Measurements from ENCODE around the gene CASS4. TPM values are rescaled to one million over a fixed set of nuclear protein-coding genes. Genes with fewer than 3 reads are reported as not detected.
"Not testable (repeated sequence)": the region's sequence is repeated elsewhere in the genome, so short reads cannot be mapped to it uniquely, and the experiment has no call there.

CASS4 gene
- total RNA-seq, 2 donors from 2014 or later, result 0.52 TPM; not detected in 1

- Histone ChIP-seq H3K4me3 (no peak overlapping the region), H3K9me3 (no peaks in the 10 kb centered on the region), H3K4me1 (peaks cover 19% of the 10 kb centered on the region), H3K36me3 (replicated peaks in 1 of 2; ENCODE audit: insufficient read depth in 1 of 2, low read depth in 2 of 2) (peaks cover 0 to 36% of the 10 kb centered on the region in 2 donors), H3K27ac (no peak overlapping the region), H3K27me3 (no peaks in the 10 kb centered on the region)
- intact Hi-C loops (cut with DNase I), result no loop called here
- DNase-seq (no peak), ATAC-seq (no peak)
- TF ChIP-seq POLR2A (IDR thresholded peaks at IDR 0.05) (no peak), CTCF (IDR thresholded peaks at IDR 0.05) (no peak)
- 84 to 86% methylated on average over 4 of the region's 4 CpGs for WGBS, 2 donors
These were observed 16.9 kb upstream of the CASS4 start for GRCh38 chr20:56395166-56395565.

GRCh38 chr20:56400001-56400640 lies 11.9 kb upstream of the CASS4 start:
- Histone ChIP-seq H3K9me3 (no peaks in the 10 kb centered on the region), H3K27ac (no peak overlapping the region), H3K36me3 (replicated peaks in 1 of 2; ENCODE audit: insufficient read depth in 1 of 2, low read depth in 2 of 2) (peaks cover 0 to 58% of the 10 kb centered on the region in 2 donors), H3K27me3 (no peaks in the 10 kb centered on the region), H3K4me3 (no peak overlapping the region), H3K4me1 (no peaks in the 10 kb centered on the region)
- intact Hi-C loops (cut with DNase I), result no loop called here
- peak in 6 of 7 experiments; percentile 45 to 72 (median 54) for TF ChIP-seq CTCF (IDR thresholded peaks at IDR 0.05)
- no peak for TF ChIP-seq POLR2A (IDR thresholded peaks at IDR 0.05)
- DNase-seq (peak; percentile 24 to 67 (median 51)), ATAC-seq (peak; percentile 38)

GRCh38 chr20:56403465-56403864 lies 8.6 kb upstream of the CASS4 start:
- Histone ChIP-seq H3K9me3 (no peaks in the 10 kb centered on the region), H3K27ac (no peak overlapping the region), H3K4me3 (no peak overlapping the region), H3K4me1 (no peaks in the 10 kb centered on the region), H3K36me3 (replicated peaks in 1 of 2; ENCODE audit: insufficient read depth in 1 of 2, low read depth in 2 of 2) (peaks cover 0 to 46% of the 10 kb centered on the region in 2 donors), H3K27me3 (no peaks in the 10 kb centered on the region)
- WGBS, 2 donors, result 93 to 95% methylated on average over 26 of the region's 26 CpGs
- no peak for DNase-seq
- intact Hi-C loops (cut with DNase I), result no loop called here
- TF ChIP-seq CTCF (IDR thresholded peaks at IDR 0.05) (no peak), POLR2A (IDR thresholded peaks at IDR 0.05) (no peak)
- no peak for ATAC-seq

GRCh38 chr20:56405356-56405755 lies 6.7 kb upstream of the CASS4 start:
- ATAC-seq; H3K4me3 ChIP-seq; intact Hi-C loops (cut with DNase I); H3K4me1 ChIP-seq; H3K27ac ChIP-seq; DNase-seq; H3K9me3 ChIP-seq; H3K27me3 ChIP-seq: not testable (repeated sequence)
- 92 to 98% methylated on average over 12 of the region's 12 CpGs for WGBS, 2 donors
- H3K36me3 ChIP-seq (replicated peaks in 1 of 2; ENCODE audit: insufficient read depth in 1 of 2, low read depth in 2 of 2), result peaks cover 0 to 37% of the 10 kb centered on the region in 2 donors

GRCh38 chr20:56406910-56407309 lies 5.2 kb upstream of the CASS4 start:
- no peak overlapping the region for H3K27ac ChIP-seq
- no peaks in the 10 kb centered on the region for H3K9me3 ChIP-seq
- WGBS, 2 donors, result 90 to 92% methylated on average over 3 of the region's 3 CpGs
- intact Hi-C loops (cut with DNase I), result no loop called here
- no peak for TF ChIP-seq POLR2A (IDR thresholded peaks at IDR 0.05)
- no peak for TF ChIP-seq CTCF (IDR thresholded peaks at IDR 0.05)
- ATAC-seq, result no peak
- H3K4me3 ChIP-seq, result no peak overlapping the region
- H3K27me3 ChIP-seq, result no peaks in the 10 kb centered on the region
- H3K36me3 ChIP-seq (replicated peaks in 1 of 2; ENCODE audit: insufficient read depth in 1 of 2, low read depth in 2 of 2), result peaks cover 0 to 32% of the 10 kb centered on the region in 2 donors
- no peaks in the 10 kb centered on the region for H3K4me1 ChIP-seq
- DNase-seq, result no peak
